ENCODE data around the gene PTPRG.
A peak's percentile ranks its signal among the peaks of the same experiment; 100 is the strongest.

Gene PTPRG

GRCh38 chr3:62188681-62189375, 627.5 kb downstream of the PTPRG start:
- Mint-ChIP-seq H3K27me3 (ENCODE audit: low read depth, poor library complexity) (no peaks in the 10 kb centered on the region), H3K4me3 (no peak overlapping the region), H3K36me3 (ENCODE audit: low read depth) (peaks cover 64% of the 10 kb centered on the region), H3K4me1 (peaks cover 30% of the 10 kb centered on the region), H3K27ac (no peak overlapping the region), H3K9me3 (no peaks in the 10 kb centered on the region)
- peak; percentile 81 for DNase-seq
- TF ChIP-seq, protein P1, sequence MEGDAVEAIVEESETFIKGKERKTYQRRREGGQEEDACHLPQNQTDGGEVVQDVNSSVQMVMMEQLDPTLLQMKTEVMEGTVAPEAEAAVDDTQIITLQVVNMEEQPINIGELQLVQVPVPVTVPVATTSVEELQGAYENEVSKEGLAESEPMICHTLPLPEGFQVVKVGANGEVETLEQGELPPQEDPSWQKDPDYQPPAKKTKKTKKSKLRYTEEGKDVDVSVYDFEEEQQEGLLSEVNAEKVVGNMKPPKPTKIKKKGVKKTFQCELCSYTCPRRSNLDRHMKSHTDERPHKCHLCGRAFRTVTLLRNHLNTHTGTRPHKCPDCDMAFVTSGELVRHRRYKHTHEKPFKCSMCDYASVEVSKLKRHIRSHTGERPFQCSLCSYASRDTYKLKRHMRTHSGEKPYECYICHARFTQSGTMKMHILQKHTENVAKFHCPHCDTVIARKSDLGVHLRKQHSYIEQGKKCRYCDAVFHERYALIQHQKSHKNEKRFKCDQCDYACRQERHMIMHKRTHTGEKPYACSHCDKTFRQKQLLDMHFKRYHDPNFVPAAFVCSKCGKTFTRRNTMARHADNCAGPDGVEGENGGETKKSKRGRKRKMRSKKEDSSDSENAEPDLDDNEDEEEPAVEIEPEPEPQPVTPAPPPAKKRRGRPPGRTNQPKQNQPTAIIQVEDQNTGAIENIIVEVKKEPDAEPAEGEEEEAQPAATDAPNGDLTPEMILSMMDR (IDR thresholded peaks at IDR 0.05), result peak; percentile 81

DNA sequence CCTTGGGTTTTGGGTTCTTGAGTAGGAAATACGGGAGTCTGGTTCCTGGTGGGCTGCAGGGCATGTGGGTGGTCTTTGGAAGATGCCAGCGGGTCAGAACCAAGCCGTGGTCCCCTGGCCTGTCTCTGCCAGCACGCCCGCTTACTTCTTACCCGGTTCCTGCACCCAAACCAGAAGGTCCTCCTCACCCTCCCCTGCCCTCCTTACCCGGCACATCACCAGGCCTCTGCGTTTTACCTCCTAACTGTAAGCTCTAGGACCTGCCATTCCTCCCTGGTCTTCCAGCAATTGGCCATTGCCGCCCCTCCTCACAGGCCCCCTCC, 628.0 kb downstream of the PTPRG start:
- peaks cover 66% of the 10 kb centered on the region for H3K36me3 Mint-ChIP-seq (ENCODE audit: low read depth)
- H3K9me3 Mint-ChIP-seq, result no peaks in the 10 kb centered on the region
- no peak for DNase-seq
- H3K4me1 Mint-ChIP-seq, result peaks cover 25% of the 10 kb centered on the region
- H3K4me3 Mint-ChIP-seq, result no peak overlapping the region
- TF ChIP-seq, protein P1 (IDR thresholded peaks at IDR 0.05), result no peak
- H3K27me3 Mint-ChIP-seq (ENCODE audit: low read depth, poor library complexity), result no peaks in the 10 kb centered on the region
- H3K27ac Mint-ChIP-seq, result no peak overlapping the region

DNA sequence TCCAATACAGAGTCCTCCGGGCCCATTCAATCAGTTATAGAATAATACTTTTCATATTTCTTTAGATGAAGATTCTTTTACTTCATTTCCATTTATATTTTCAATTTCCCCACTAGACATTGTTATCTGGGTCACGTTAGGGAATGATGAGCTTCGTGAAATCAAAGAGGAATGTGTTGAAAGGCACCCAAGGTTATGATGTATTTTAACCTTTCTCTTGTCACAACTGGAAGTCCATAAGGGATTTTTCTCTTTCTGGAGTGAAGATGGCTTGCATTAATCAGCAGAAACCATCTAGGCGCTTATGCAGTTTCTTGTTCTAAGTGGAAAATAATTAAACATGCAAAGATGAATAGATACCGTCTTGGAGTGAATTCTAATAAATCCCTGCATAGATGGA, 631.5 kb downstream of the PTPRG start:
- TF ChIP-seq, protein P1 (IDR thresholded peaks at IDR 0.05), result no peak
- no peak overlapping the region for H3K4me3 Mint-ChIP-seq
- no peak overlapping the region for H3K27ac Mint-ChIP-seq
- H3K27me3 Mint-ChIP-seq (ENCODE audit: low read depth, poor library complexity), result no peaks in the 10 kb centered on the region
- H3K36me3 Mint-ChIP-seq (ENCODE audit: low read depth), result peaks cover 45% of the 10 kb centered on the region
- DNase-seq, result no peak
- H3K4me1 Mint-ChIP-seq, result peaks cover 15% of the 10 kb centered on the region
- no peaks in the 10 kb centered on the region for H3K9me3 Mint-ChIP-seq

DNA sequence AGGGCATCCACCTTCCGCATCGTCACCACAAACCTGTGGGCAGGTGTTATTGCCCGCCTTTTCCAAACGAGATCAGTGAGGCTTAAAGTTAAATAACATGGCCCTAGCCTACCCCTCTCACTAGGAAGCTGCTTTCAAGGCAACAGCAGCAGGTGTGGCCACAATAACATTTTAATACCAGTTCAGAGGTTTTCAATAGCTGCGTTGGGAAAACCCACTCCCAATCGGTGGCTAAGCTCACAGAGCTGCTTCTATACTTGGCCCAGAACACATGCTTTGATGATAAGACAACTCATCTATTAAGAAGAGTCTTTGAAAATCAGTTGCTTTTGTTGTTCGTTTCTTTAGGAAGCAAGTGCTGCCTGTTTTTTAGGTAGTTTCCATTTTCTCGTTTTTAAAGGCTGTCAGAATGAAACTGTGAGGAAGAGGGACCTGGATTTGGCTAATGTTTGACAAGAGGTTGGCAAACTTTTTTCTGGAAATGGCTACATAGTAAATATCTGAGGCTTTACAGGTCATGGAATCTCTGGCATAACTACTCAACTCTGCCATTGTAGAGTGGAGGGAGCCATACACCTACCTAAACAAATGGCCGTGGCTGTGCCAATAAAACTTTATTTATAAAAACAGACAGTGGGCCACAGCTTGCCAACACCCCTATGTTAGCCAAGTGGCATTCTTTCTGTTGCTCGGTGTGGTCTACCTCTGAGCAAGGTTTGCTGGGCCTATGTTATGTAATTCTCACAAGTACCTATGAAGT, 632.4 kb downstream of the PTPRG start:
- Mint-ChIP-seq H3K9me3 (no peaks in the 10 kb centered on the region), H3K27ac (no peak overlapping the region), H3K27me3 (ENCODE audit: low read depth, poor library complexity) (no peaks in the 10 kb centered on the region), H3K4me3 (no peak overlapping the region), H3K36me3 (ENCODE audit: low read depth) (peaks cover 45% of the 10 kb centered on the region), H3K4me1 (peaks cover 11% of the 10 kb centered on the region)
- TF ChIP-seq, protein P1 (IDR thresholded peaks at IDR 0.05), result no peak
- DNase-seq, result no peak

- H3K36me3 Mint-ChIP-seq (ENCODE audit: low read depth), result peaks cover 38% of the 10 kb centered on the region
- no peak overlapping the region for H3K27ac Mint-ChIP-seq
Measured at GRCh38 chr3:62197350-62198012, 636.1 kb downstream of the PTPRG start.

More at GRCh38 chr3:62197350-62198012, 636.1 kb downstream of the PTPRG start:
- no peaks in the 10 kb centered on the region for H3K9me3 Mint-ChIP-seq
- no peak for DNase-seq
- H3K27me3 Mint-ChIP-seq (ENCODE audit: low read depth, poor library complexity), result no peaks in the 10 kb centered on the region
- TF ChIP-seq, protein P1 (IDR thresholded peaks at IDR 0.05), result no peak
- no peaks in the 10 kb centered on the region for H3K4me1 Mint-ChIP-seq
- no peak overlapping the region for H3K4me3 Mint-ChIP-seq

All from nephron progenitor cell (in vitro differentiated cells).